Measurements from ENCODE around the gene LARGE1.

Gene LARGE1

GRCh38 chr22:33315117-33315516, 605.2 kb downstream of the LARGE1 start:
- no peak for DNase-seq (ENCODE audit: low spot score)
- no peak for TF ChIP-seq CTCF (IDR thresholded peaks at IDR 0.05; ENCODE audit: borderline replicate concordance, control extremely low read depth, extremely low read depth, insufficient read depth, missing control alignments)
- in situ Hi-C loops (cut with MboI; ENCODE audit: low sequenced_read_pairs, unreplicated experiment) = loop anchor here (25.0 kb wide), 2 partner anchors 197 to 797 kb away; no protein-coding TSS in a partner anchor

GRCh38 chr22:33314316-33314715, 606.0 kb downstream of the LARGE1 start:
- in situ Hi-C loops (cut with MboI; ENCODE audit: low sequenced_read_pairs, unreplicated experiment) = loop anchor here (25.0 kb wide), 2 partner anchors 198 to 798 kb away; no protein-coding TSS in a partner anchor

GRCh38 chr22:33303099-33303498, 617.2 kb downstream of the LARGE1 start:
- no peak for TF ChIP-seq CTCF (IDR thresholded peaks at IDR 0.05; ENCODE audit: borderline replicate concordance, control extremely low read depth, extremely low read depth, insufficient read depth, missing control alignments)
- peak; percentile 39 for DNase-seq (ENCODE audit: low spot score)
- in situ Hi-C loops (cut with MboI; ENCODE audit: low sequenced_read_pairs, unreplicated experiment) = loop anchor here (10.0 to 25.0 kb wide), 4 partner anchors 209 to 809 kb away; no protein-coding TSS in a partner anchor

More at GRCh38 chr22:33314316-33314715, 606.0 kb downstream of the LARGE1 start:
- TF ChIP-seq CTCF (IDR thresholded peaks at IDR 0.05; ENCODE audit: borderline replicate concordance, control extremely low read depth, extremely low read depth, insufficient read depth, missing control alignments) = no peak
- no peak for DNase-seq (ENCODE audit: low spot score)

- in situ Hi-C loops (cut with MboI; ENCODE audit: low sequenced_read_pairs, unreplicated experiment) = loop anchor here (10.0 to 25.0 kb wide), 4 partner anchors 210 to 810 kb away; no protein-coding TSS in a partner anchor
- no peak for DNase-seq (ENCODE audit: low spot score)
- TF ChIP-seq CTCF (IDR thresholded peaks at IDR 0.05; ENCODE audit: borderline replicate concordance, control extremely low read depth, extremely low read depth, insufficient read depth, missing control alignments) = no peak
Observed at GRCh38 chr22:33302549-33302948, 617.7 kb downstream of the LARGE1 start.

- TF ChIP-seq CTCF (IDR thresholded peaks at IDR 0.05; ENCODE audit: borderline replicate concordance, control extremely low read depth, extremely low read depth, insufficient read depth, missing control alignments) = peak; percentile 97
- DNase-seq (ENCODE audit: low spot score) = peak; percentile 82
- in situ Hi-C loops (cut with MboI; ENCODE audit: low sequenced_read_pairs, unreplicated experiment) = loop anchor here (10.0 to 25.0 kb wide), 4 partner anchors 210 to 810 kb away; no protein-coding TSS in a partner anchor
Observed at GRCh38 chr22:33302049-33302545, 618.2 kb downstream of the LARGE1 start.

- TF ChIP-seq CTCF (IDR thresholded peaks at IDR 0.05; ENCODE audit: borderline replicate concordance, control extremely low read depth, extremely low read depth, insufficient read depth, missing control alignments) = no peak
- in situ Hi-C loops (cut with MboI; ENCODE audit: low sequenced_read_pairs, unreplicated experiment) = loop anchor here (10.0 to 25.0 kb wide), 4 partner anchors 212 to 812 kb away; no protein-coding TSS in a partner anchor
- no peak for DNase-seq (ENCODE audit: low spot score)
Observed at GRCh38 chr22:33300165-33300564, 620.1 kb downstream of the LARGE1 start.
